ENCODE data around the gene CCDC43. TPM values are rescaled to one million over a fixed set of nuclear protein-coding genes. Genes with fewer than 3 reads are reported as not detected.
"Not testable (repeated sequence)": the region's sequence is repeated elsewhere in the genome, so short reads cannot be mapped to it uniquely, and the experiment has no call there.

The CCDC43 gene
- total and polyA plus RNA-seq, 2 donors: 19.3 to 22.8 TPM

DNA sequence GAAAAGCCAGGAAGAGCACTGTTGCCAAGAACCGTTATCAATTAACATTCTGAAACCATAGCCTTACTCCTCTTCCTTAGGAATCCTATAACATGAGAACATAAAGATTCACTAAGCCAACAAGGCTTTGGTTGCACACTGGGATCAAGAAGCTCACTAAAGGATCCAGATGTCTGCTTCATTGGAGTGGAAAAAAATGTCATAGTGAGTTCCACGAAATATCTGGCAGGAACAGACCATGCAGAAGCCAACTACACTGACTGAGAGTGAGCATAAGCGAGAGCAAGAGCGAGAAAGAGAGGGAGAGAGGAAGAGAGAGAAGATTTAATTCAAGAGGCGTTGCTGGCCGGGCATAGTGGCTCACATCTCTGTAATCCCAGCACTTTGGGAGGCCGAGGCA is 46.7 kb downstream of the CCDC43 start:
- 85% methylated on average over 7 of the region's 7 CpGs for WGBS
- no peak overlapping the region for H3K27ac ChIP-seq (ENCODE audit: low read depth in 1 of 2, low read length in 1 of 2)
- no peak overlapping the region for H3K4me3 ChIP-seq (ENCODE audit: low read length in 2 of 2)
- H3K9me3 ChIP-seq (ENCODE audit: control insufficient read depth in 2 of 2, insufficient read depth in 1 of 2, low read length in 1 of 2): no peaks in the 10 kb centered on the region
- DNase-seq (ENCODE audit: low read depth in 6 of 9, low spot score in 9 of 9): no peak
- H3K36me3 ChIP-seq (ENCODE audit: control insufficient read depth in 2 of 2, insufficient read depth in 2 of 2, low read length in 1 of 2): no peaks in the 10 kb centered on the region
- H3K4me1 ChIP-seq (ENCODE audit: control insufficient read depth in 2 of 2, insufficient read depth in 2 of 2, low read length in 2 of 2): no peaks in the 10 kb centered on the region
- peaks cover 2 to 13% of the 10 kb centered on the region in 2 donors for H3K27me3 ChIP-seq (ENCODE audit: control insufficient read depth in 2 of 2, insufficient read depth in 1 of 2, low read length in 1 of 2)

DNA sequence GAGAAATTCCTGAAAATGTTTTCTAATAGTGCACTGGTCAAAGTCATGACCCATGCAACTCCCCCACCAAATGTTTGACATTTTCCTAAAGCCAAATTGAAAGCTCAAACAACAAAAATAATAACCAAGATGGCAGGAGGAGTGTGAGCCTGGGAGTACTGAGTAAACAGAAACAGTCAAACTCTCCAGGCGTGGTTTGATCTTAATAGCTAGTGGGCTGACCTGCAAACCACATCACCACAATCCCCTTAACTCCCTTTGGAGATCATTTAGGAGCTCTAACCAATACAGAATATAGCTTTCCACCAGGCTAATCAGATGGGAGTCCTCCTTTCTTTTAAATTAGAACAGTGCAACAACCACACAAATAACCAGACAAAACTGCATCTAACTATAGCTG is 52.5 kb downstream of the CCDC43 start:
- WGBS: 74% methylated on average over 1 of the region's 1 CpG
- Histone ChIP-seq H3K27ac (ENCODE audit: low read depth in 1 of 2, low read length in 1 of 2) (no peak overlapping the region), H3K9me3 (ENCODE audit: control insufficient read depth in 2 of 2, insufficient read depth in 1 of 2, low read length in 1 of 2) (no peaks in the 10 kb centered on the region), H3K36me3 (ENCODE audit: control insufficient read depth in 2 of 2, insufficient read depth in 2 of 2, low read length in 1 of 2) (no peaks in the 10 kb centered on the region), H3K27me3 (ENCODE audit: control insufficient read depth in 2 of 2, insufficient read depth in 1 of 2, low read length in 1 of 2) (peaks cover 2 to 10% of the 10 kb centered on the region in 2 donors), H3K4me1 (ENCODE audit: control insufficient read depth in 2 of 2, insufficient read depth in 2 of 2, low read length in 2 of 2) (no peaks in the 10 kb centered on the region), H3K4me3 (ENCODE audit: low read length in 2 of 2) (no peak overlapping the region)
- DNase-seq (ENCODE audit: low read depth in 6 of 9, low spot score in 9 of 9): no peak

DNA sequence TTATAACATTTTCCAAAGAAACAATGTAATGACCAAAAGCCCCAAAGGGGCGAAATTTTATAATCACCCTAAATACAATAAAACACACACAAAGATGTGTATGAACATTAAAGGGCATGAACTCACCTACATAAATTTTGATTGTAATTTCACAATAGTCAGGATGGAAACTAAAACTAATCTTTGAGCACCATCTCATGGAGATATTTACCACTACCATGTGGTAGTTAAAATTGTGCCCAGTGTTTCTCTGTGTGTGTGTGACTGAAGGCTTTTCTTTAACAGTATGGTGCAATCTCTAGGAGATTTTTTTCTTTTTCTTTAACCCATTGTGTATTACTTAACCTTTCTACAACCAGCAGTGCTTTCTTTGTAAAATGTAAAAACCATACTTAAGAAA is 53.0 kb downstream of the CCDC43 start:
- WGBS: 90% methylated on average over 1 of the region's 1 CpG
- peaks cover 2 to 10% of the 10 kb centered on the region in 2 donors for H3K27me3 ChIP-seq (ENCODE audit: control insufficient read depth in 2 of 2, insufficient read depth in 1 of 2, low read length in 1 of 2)
- no peak overlapping the region for H3K4me3 ChIP-seq (ENCODE audit: low read length in 2 of 2)
- H3K9me3 ChIP-seq (ENCODE audit: control insufficient read depth in 2 of 2, insufficient read depth in 1 of 2, low read length in 1 of 2): no peaks in the 10 kb centered on the region
- no peak overlapping the region for H3K27ac ChIP-seq (ENCODE audit: low read depth in 1 of 2, low read length in 1 of 2)
- H3K36me3 ChIP-seq (ENCODE audit: control insufficient read depth in 2 of 2, insufficient read depth in 2 of 2, low read length in 1 of 2): no peaks in the 10 kb centered on the region
- DNase-seq (ENCODE audit: low read depth in 6 of 9, low spot score in 9 of 9): no peak
- H3K4me1 ChIP-seq (ENCODE audit: control insufficient read depth in 2 of 2, insufficient read depth in 2 of 2, low read length in 2 of 2): no peaks in the 10 kb centered on the region

DNA sequence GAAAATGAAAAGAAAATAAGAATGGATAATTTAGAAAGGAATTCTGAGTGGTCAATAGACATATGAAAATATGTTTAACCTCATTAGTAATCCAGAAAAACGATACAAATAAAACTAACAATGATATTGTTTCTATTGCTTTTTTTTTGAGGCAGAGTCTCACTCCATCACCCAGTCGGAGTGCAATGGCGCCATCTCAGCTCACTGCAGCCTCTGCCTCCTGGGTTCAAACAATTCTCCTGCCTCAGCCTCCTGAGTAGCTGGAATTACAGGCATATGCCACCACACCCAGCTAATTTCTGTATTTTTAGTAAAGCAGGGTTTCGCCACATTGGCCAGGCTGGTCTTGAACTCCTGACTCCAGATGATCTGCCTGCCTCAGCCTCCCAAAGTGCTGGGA is 55.2 kb downstream of the CCDC43 start:
- not testable (repeated sequence) for H3K27ac ChIP-seq (ENCODE audit: low read depth in 1 of 2, low read length in 1 of 2); H3K27me3 ChIP-seq (ENCODE audit: control insufficient read depth in 2 of 2, insufficient read depth in 1 of 2, low read length in 1 of 2); H3K9me3 ChIP-seq (ENCODE audit: control insufficient read depth in 2 of 2, insufficient read depth in 1 of 2, low read length in 1 of 2); H3K36me3 ChIP-seq (ENCODE audit: control insufficient read depth in 2 of 2, insufficient read depth in 2 of 2, low read length in 1 of 2); H3K4me3 ChIP-seq (ENCODE audit: low read length in 2 of 2); H3K4me1 ChIP-seq (ENCODE audit: control insufficient read depth in 2 of 2, insufficient read depth in 2 of 2, low read length in 2 of 2); DNase-seq (ENCODE audit: low read depth in 6 of 9, low spot score in 9 of 9)
- WGBS: 71% methylated on average over 4 of the region's 4 CpGs

DNA sequence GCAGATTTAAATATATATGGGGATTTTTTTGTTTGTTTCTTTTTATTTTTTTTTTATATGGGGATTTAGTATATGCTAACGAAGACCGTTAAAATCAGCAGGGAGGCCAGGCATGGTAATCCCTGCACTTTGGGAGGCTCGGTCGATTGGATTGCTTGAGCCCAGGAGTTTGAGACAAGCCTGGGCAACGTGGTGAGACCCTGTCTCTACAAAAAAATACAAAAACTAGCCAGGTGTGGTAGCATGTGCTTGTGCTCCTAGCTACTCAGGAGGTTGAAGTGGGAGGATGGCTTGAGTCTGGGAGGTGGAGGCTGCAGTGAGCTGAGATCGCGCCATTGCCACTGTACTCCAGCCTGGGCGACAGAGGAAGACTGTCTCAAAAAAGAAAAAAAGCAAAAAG is 55.6 kb downstream of the CCDC43 start:
- no peak for DNase-seq (ENCODE audit: low read depth in 6 of 9, low spot score in 9 of 9)
- Histone ChIP-seq H3K4me1 (ENCODE audit: control insufficient read depth in 2 of 2, insufficient read depth in 2 of 2, low read length in 2 of 2) (no peaks in the 10 kb centered on the region), H3K9me3 (ENCODE audit: control insufficient read depth in 2 of 2, insufficient read depth in 1 of 2, low read length in 1 of 2) (peaks cover 0 to 4% of the 10 kb centered on the region in 2 donors), H3K36me3 (ENCODE audit: control insufficient read depth in 2 of 2, insufficient read depth in 2 of 2, low read length in 1 of 2) (no peaks in the 10 kb centered on the region), H3K27ac (ENCODE audit: low read depth in 1 of 2, low read length in 1 of 2) (no peak overlapping the region), H3K4me3 (ENCODE audit: low read length in 2 of 2) (no peak overlapping the region), H3K27me3 (ENCODE audit: control insufficient read depth in 2 of 2, insufficient read depth in 1 of 2, low read length in 1 of 2) (peaks cover 2 to 13% of the 10 kb centered on the region in 2 donors)
- 85% methylated on average over 8 of the region's 8 CpGs for WGBS

DNA sequence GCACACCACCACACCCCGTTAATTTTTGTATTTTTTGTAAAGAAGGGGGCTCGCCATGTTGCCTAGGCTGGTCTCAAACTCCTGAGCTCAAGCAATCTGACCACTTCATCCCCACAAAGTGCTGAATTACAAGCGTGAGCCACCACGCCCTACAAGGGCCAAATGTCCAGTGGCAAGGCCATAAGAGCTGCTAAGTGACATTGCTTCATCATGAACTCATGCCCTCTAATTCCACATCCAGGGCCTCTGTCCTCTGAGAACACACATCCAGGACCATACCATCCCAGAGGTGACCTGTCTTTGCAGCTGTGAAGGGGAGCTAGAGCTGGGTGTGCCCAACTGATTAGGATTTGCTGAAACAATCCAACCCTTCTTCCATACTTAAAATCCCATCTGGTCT is 58.9 kb downstream of the CCDC43 start:
- no peak overlapping the region for H3K27ac ChIP-seq (ENCODE audit: low read depth in 1 of 2, low read length in 1 of 2)
- 96% methylated on average over 4 of the region's 4 CpGs for WGBS
- no peak overlapping the region for H3K4me3 ChIP-seq (ENCODE audit: low read length in 2 of 2)
- H3K9me3 ChIP-seq (ENCODE audit: control insufficient read depth in 2 of 2, insufficient read depth in 1 of 2, low read length in 1 of 2): peaks cover 0 to 6% of the 10 kb centered on the region in 2 donors
- no peaks in the 10 kb centered on the region for H3K36me3 ChIP-seq (ENCODE audit: control insufficient read depth in 2 of 2, insufficient read depth in 2 of 2, low read length in 1 of 2)
- DNase-seq (ENCODE audit: low read depth in 6 of 9, low spot score in 9 of 9): no peak
- H3K27me3 ChIP-seq (ENCODE audit: control insufficient read depth in 2 of 2, insufficient read depth in 1 of 2, low read length in 1 of 2): peaks cover 0 to 9% of the 10 kb centered on the region in 2 donors
- H3K4me1 ChIP-seq (ENCODE audit: control insufficient read depth in 2 of 2, insufficient read depth in 2 of 2, low read length in 2 of 2): peaks cover 0 to 5% of the 10 kb centered on the region in 2 donors

DNA sequence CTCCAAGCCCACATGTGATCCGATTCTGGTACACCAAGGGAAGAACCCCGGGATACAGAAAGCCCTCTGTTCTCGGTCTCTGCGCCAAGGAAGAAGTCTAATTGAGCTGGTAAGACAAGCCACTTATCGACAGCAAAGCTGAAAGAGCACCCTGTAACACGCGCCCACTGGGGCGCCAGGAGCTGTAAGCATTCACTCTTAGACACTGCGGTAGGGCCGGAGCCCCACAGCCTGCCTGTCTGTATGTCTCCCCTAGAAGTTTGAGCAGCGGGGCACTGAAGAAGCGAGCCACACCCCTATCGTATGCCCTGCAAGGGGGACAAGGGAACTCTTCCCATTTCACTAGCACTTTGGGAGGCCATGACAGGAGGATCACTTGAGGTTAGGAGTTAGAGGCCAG is 60.3 kb downstream of the CCDC43 start:
- H3K9me3 ChIP-seq (ENCODE audit: control insufficient read depth in 2 of 2, insufficient read depth in 1 of 2, low read length in 1 of 2): peaks cover 0 to 6% of the 10 kb centered on the region in 2 donors
- H3K27ac ChIP-seq (ENCODE audit: low read depth in 1 of 2, low read length in 1 of 2): no peak overlapping the region
- peaks cover 0 to 9% of the 10 kb centered on the region in 2 donors for H3K27me3 ChIP-seq (ENCODE audit: control insufficient read depth in 2 of 2, insufficient read depth in 1 of 2, low read length in 1 of 2)
- 97% methylated on average over 13 of the region's 13 CpGs for WGBS
- H3K4me3 ChIP-seq (ENCODE audit: low read length in 2 of 2): no peak overlapping the region
- no peaks in the 10 kb centered on the region for H3K36me3 ChIP-seq (ENCODE audit: control insufficient read depth in 2 of 2, insufficient read depth in 2 of 2, low read length in 1 of 2)
- DNase-seq (ENCODE audit: low read depth in 6 of 9, low spot score in 9 of 9): no peak
- peaks cover 0 to 5% of the 10 kb centered on the region in 2 donors for H3K4me1 ChIP-seq (ENCODE audit: control insufficient read depth in 2 of 2, insufficient read depth in 2 of 2, low read length in 2 of 2)

DNA sequence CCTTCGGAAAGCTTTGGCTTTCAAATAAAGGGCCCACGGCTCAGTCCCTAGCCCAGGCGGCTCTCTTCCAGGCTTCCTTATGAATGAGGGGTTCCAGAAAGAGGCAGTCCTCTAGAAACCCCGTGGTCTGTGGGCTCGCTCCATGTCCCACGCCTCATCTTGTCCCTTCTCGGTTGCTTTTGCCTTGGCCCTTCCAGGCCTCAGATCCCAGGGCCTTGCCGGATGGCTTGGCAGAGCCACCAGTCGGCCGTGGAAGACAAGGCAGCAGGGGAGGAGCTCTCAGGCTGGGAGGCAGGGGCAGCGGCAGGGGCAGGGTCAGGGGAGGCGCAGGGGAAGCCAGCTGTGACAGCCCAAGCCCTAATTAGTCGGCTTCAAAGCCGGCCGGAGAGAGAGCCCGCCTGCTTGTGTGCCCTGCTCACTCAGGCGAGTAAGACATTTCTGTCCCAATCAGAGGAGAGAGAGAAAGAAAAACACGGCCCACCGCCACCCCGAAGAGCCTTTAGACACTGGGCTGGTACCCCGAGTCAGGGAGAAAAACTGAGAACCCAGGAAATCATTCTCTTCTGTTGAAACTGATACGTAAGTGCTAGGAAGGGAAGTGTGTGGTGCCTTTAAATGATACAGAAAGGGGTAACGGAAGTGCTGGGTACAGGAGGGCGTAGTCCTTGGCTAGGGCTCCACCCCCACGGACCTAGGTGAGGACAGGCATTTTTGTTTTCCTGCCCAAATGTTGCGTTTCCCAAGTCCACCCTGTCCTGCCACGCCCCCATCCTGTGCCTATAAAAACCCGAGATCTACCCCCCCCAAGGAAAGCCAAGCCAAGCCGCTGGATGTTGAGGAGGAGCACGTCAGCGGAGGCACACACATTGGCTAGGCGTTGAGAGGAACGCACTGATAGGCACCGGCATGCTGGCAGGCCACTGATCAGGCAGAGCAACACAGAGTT is 61.1 kb downstream of the CCDC43 start:
- no peaks in the 10 kb centered on the region for H3K36me3 ChIP-seq (ENCODE audit: control insufficient read depth in 2 of 2, insufficient read depth in 2 of 2, low read length in 1 of 2)
- WGBS: 78% methylated on average over 34 of the region's 34 CpGs
- H3K27me3 ChIP-seq (ENCODE audit: control insufficient read depth in 2 of 2, insufficient read depth in 1 of 2, low read length in 1 of 2): peaks cover 0 to 9% of the 10 kb centered on the region in 2 donors
- peak in 3 of 9 donors; percentile 3 to 41 (median 7) for DNase-seq (ENCODE audit: low read depth in 6 of 9, low spot score in 9 of 9)
- H3K4me3 ChIP-seq (ENCODE audit: low read length in 2 of 2): peak overlapping the region in 1 of 2 donors; percentile 15
- peaks cover 0 to 5% of the 10 kb centered on the region in 2 donors for H3K4me1 ChIP-seq (ENCODE audit: control insufficient read depth in 2 of 2, insufficient read depth in 2 of 2, low read length in 2 of 2)
- no peak overlapping the region for H3K27ac ChIP-seq (ENCODE audit: low read depth in 1 of 2, low read length in 1 of 2)
- peaks cover 0 to 6% of the 10 kb centered on the region in 2 donors for H3K9me3 ChIP-seq (ENCODE audit: control insufficient read depth in 2 of 2, insufficient read depth in 1 of 2, low read length in 1 of 2)

DNA sequence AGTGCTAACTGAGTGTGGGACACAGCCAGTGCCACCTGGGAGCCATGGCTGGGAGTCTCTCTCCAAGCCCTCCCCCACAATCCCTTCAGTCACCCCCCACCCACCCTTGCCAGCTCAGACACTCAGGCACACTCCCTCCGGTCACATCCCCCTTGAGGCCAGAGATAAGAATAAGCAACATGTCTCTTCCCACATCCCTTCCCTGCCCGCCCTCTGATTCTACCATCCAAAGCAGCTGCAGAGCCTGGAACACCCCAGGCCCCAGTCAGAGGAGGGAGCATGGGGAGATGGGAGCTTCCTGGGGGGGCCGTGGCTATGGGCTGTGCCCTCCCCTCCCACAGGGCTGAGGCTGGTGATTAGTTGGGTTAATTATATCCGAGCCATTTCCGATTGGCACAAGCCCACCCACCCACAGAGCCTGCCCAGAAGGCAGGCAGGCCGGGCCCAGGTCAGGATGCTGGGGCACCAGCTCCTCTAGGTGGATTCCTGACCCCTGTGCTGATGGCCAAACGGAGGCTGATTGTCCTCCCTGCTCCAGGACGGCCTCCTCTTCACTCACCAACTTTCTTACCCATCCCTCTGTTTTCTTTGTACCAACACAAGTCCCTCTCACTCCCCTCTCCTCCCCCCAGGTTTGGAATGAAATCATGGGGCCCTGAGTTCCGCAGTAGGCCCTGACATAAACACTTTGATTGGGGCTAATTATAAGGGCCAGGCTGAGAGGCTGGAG is 61.9 kb downstream of the CCDC43 start:
- H3K36me3 ChIP-seq (ENCODE audit: control insufficient read depth in 2 of 2, insufficient read depth in 2 of 2, low read length in 1 of 2): no peaks in the 10 kb centered on the region
- no peak overlapping the region for H3K4me3 ChIP-seq (ENCODE audit: low read length in 2 of 2)
- H3K4me1 ChIP-seq (ENCODE audit: control insufficient read depth in 2 of 2, insufficient read depth in 2 of 2, low read length in 2 of 2): peaks cover 0 to 5% of the 10 kb centered on the region in 2 donors
- no peak overlapping the region for H3K27ac ChIP-seq (ENCODE audit: low read depth in 1 of 2, low read length in 1 of 2)
- H3K27me3 ChIP-seq (ENCODE audit: control insufficient read depth in 2 of 2, insufficient read depth in 1 of 2, low read length in 1 of 2): peaks cover 0 to 9% of the 10 kb centered on the region in 2 donors
- peaks cover 0 to 6% of the 10 kb centered on the region in 2 donors for H3K9me3 ChIP-seq (ENCODE audit: control insufficient read depth in 2 of 2, insufficient read depth in 1 of 2, low read length in 1 of 2)
- DNase-seq (ENCODE audit: low read depth in 6 of 9, low spot score in 9 of 9): no peak
- 94% methylated on average over 9 of the region's 9 CpGs for WGBS

Data from thymus (tissue), 11 donors.